Liver (tissue), 9 donors: Measurements from ENCODE around the gene FANCI. TPM values are rescaled to one million over a fixed set of nuclear protein-coding genes. Genes with fewer than 3 reads are reported as not detected.

Experiments used
- DNase-seq: peaks from one replicate; pipeline ENCODE4 v3.0.0-alpha.2; 2017; ENCODE audit warnings: low spot score
- H3K27ac ChIP-seq, 2 donors: one replicate each; pipeline ENCODE4 v1.7.0; 2013; ENCODE audit warnings: inconsistent platforms in 2 of 2, low read length in 2 of 2, control low read depth in 1 of 2, low read depth in 1 of 2, mild to moderate bottlenecking in 1 of 2
- H3K27me3 ChIP-seq, 4 donors: one replicate each; pipeline versions ENCODE4 v1.6.1 to v1.7.0; 2013; ENCODE audit warnings: low read length in 3 of 4, inconsistent platforms in 1 of 4, mild to moderate bottlenecking in 1 of 4, moderate library complexity in 1 of 4; ENCODE audit not compliant: control insufficient read depth in 4 of 4, insufficient read depth in 4 of 4
- H3K36me3 ChIP-seq, 4 donors: one replicate each; pipeline versions ENCODE4 v1.6.1 to v1.7.0; 2013; ENCODE audit warnings: low read length in 3 of 4, mild to moderate bottlenecking in 3 of 4, low read depth in 1 of 4, moderate library complexity in 1 of 4; ENCODE audit not compliant: control insufficient read depth in 4 of 4, insufficient read depth in 3 of 4
- H3K4me1 ChIP-seq, 4 donors: one replicate each; pipeline versions ENCODE4 v1.6.1 to v1.7.0; 2013; ENCODE audit warnings: low read length in 3 of 4, mild to moderate bottlenecking in 3 of 4, moderate library complexity in 1 of 4; ENCODE audit not compliant: control insufficient read depth in 4 of 4, insufficient read depth in 4 of 4
- H3K4me3 ChIP-seq, 3 donors: one replicate each; pipeline versions ENCODE4 v1.6.1 to v1.7.0; 2013; ENCODE audit warnings: low read length in 3 of 3, control low read depth in 1 of 3, low read depth in 1 of 3, mild to moderate bottlenecking in 1 of 3
- H3K9ac ChIP-seq, 2 donors: one replicate each; pipeline ENCODE4 v1.7.0; 2013; ENCODE audit warnings: low read length in 2 of 2, mild to moderate bottlenecking in 2 of 2, moderate library complexity in 2 of 2, control low read depth in 1 of 2, low read depth in 1 of 2
- H3K9me3 ChIP-seq, 4 donors: one replicate each; pipeline versions ENCODE4 v1.6.1 to v1.7.0; 2013; ENCODE audit warnings: low read length in 3 of 4; ENCODE audit not compliant: control insufficient read depth in 4 of 4
- CTCF ChIP-seq: fragments of 150-350 bp; IDR thresholded peaks from 2 replicates; pipeline ENCODE4 v1.5.1; 2017; ENCODE audit warnings: improper control_type of control experiment, low read depth, low read length; ENCODE audit not compliant: missing input control
- EGR1 ChIP-seq, 2 donors: IDR thresholded peaks; 2 replicates each; pipeline ENCODE4 v1.6.1; 2016 to 2018; ENCODE audit warnings: antibody characterized with exemption in 2 of 2, low read depth in 2 of 2
- FOXA2 ChIP-seq: IDR thresholded peaks from 2 replicates; pipeline ENCODE4 v1.6.1; 2016; ENCODE audit warnings: antibody characterized with exemption
- GABPA ChIP-seq, 2 donors: IDR thresholded peaks in 1 of 2; conservative IDR thresholded peaks in 1 of 2; 2 replicates each; pipeline ENCODE4 v1.6.1; 2016; ENCODE audit warnings: antibody characterized with exemption in 2 of 2, mild to moderate bottlenecking in 1 of 2, moderate library complexity in 1 of 2
- HNF4A ChIP-seq, 2 donors: conservative IDR thresholded peaks; 2 replicates each; pipeline ENCODE4 v1.6.1; 2016; ENCODE audit warnings: antibody characterized with exemption in 2 of 2, mild to moderate bottlenecking in 2 of 2
- HNF4G ChIP-seq: IDR thresholded peaks from 2 replicates; pipeline ENCODE4 v1.6.1; 2016; ENCODE audit warnings: antibody characterized with exemption
- JUND ChIP-seq, 2 donors: IDR thresholded peaks; 2 replicates each; pipeline ENCODE4 v1.6.1; 2016; ENCODE audit warnings: antibody characterized with exemption in 2 of 2
- MAX ChIP-seq: IDR thresholded peaks from 2 replicates; pipeline ENCODE4 v1.6.1; 2016; ENCODE audit warnings: antibody characterized with exemption
- NR2F2 ChIP-seq: IDR thresholded peaks from 2 replicates; pipeline ENCODE4 v1.6.1; 2016; ENCODE audit warnings: antibody characterized with exemption
- RAD21 ChIP-seq, 2 donors: IDR thresholded peaks; 2 replicates each; pipeline ENCODE4 v1.6.1; 2016; ENCODE audit warnings: antibody characterized with exemption in 2 of 2, mild to moderate bottlenecking in 2 of 2
- REST ChIP-seq: IDR thresholded peaks from 2 replicates; pipeline ENCODE4 v1.6.1; 2016; ENCODE audit warnings: antibody characterized with exemption, mild to moderate bottlenecking
- RXRA ChIP-seq, 2 donors: IDR thresholded peaks; 2 replicates each; pipeline ENCODE4 v1.6.1; 2017 to 2018; ENCODE audit warnings: antibody characterized with exemption in 2 of 2, mild to moderate bottlenecking in 1 of 2
- SP1 ChIP-seq: IDR thresholded peaks from 2 replicates; pipeline ENCODE4 v1.6.1; 2018; ENCODE audit warnings: antibody characterized with exemption, mild to moderate bottlenecking
- TAF1 ChIP-seq: conservative IDR thresholded peaks from 2 replicates; pipeline ENCODE4 v1.6.1; 2016; ENCODE audit warnings: antibody characterized with exemption, mild to moderate bottlenecking
- YY1 ChIP-seq: IDR thresholded peaks from 2 replicates; pipeline ENCODE4 v1.6.1; 2016; ENCODE audit warnings: antibody characterized with exemption, mild to moderate bottlenecking
- ZBTB33 ChIP-seq: IDR thresholded peaks from 2 replicates; pipeline ENCODE4 v1.6.1; 2016; ENCODE audit warnings: antibody characterized with exemption
- WGBS: extraction: QIAGEN DNeasy Blood & Tissue Kit; methylation state at CpG from one replicate; pipeline ENCODE4 v1.1.7; 2013; 5-methylcytosine and 5-hydroxymethylcytosine counted together
- polyA plus RNA-seq, 2 donors: library from polyadenylated mRNA; stranded (reverse) in 1 of 2; unstranded in 1 of 2; fragments of 200-250 nt in 1 of 2; fragments of >200 nt in 1 of 2; fragmentation: Nextera tagmentation in 1 of 2; extraction: Ambion mirVana in 1 of 2; gene quantifications; one replicate each; pipeline versions ENCODE4 v1.2.1 to v1.2.3, GENCODE V29; 2013 to 2015
- total RNA-seq, 2 donors: library from RNA; depleted of rRNA; stranded (reverse); fragments of >200 nt; gene quantifications; one replicate each; pipeline ENCODE4 v1.2.3, GENCODE V29; 2014
- TF ChIP-seq, protein P1 (sequence below): IDR thresholded peaks from 2 replicates; pipeline ENCODE4 v1.6.1; 2016; ENCODE audit warnings: antibody characterized with exemption
- donor health status: healthy.
- donor health status: healthy.
- donor health status: healthy.
- donor health status: healthy.
- donor health status: healthy.

Gene FANCI
- total and polyA plus RNA-seq, 4 donors: 1.7 to 41.9 (median 2.3) TPM

- no peak for DNase-seq
- TF ChIP-seq GABPA (IDR thresholded peaks at IDR 0.05 in 1 of 2, conservative IDR thresholded peaks at IDR 0.05 in 1 of 2) (no peak), ZBTB33 (no peak), MAX (no peak)
- TF ChIP-seq, protein P1, sequence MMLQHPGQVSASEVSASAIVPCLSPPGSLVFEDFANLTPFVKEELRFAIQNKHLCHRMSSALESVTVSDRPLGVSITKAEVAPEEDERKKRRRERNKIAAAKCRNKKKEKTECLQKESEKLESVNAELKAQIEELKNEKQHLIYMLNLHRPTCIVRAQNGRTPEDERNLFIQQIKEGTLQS: no peak
- no peaks in the 10 kb centered on the region for H3K36me3 ChIP-seq
- no peak overlapping the region for H3K27ac ChIP-seq
- WGBS: 91% methylated on average over 8 of the region's 8 CpGs
- H3K9me3 ChIP-seq: no peaks in the 10 kb centered on the region
- H3K9ac ChIP-seq: no peak overlapping the region
- no peaks in the 10 kb centered on the region for H3K4me1 ChIP-seq
- H3K27me3 ChIP-seq: no peaks in the 10 kb centered on the region
- no peak overlapping the region for H3K4me3 ChIP-seq
Measured at GRCh38 chr15:89218531-89218930, 25.2 kb upstream of the FANCI start.

DNA sequence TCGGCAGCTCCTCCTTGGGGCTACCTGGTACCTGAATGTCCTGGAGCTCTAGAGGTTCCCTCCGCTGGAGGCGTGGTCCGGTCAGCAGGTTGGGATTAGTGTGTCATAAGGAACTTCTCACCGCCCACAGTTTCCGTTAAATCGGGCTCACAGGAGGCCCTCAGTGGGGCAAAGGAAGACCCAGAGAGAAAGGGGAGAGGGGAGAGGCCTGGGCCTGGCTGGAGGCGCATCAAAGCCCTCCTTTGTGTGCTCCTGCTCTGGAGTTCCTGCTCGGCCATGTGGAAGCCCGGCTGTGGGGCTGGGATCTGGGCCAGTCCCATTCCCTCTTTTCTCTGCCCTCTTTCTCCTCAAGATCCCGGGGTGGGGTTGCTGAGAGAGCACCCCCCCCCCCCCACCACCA is 22.2 kb upstream of the FANCI start, which contains the start of gene RLBP1:
RLBP1 (minus strand) TSS at position 37 of the 400 bp plus-strand sequence. CDS start 2,604 bp downstream, outside the sequence.
- Histone ChIP-seq H3K9me3 (no peaks in the 10 kb centered on the region), H3K4me1 (no peaks in the 10 kb centered on the region), H3K27me3 (no peaks in the 10 kb centered on the region), H3K36me3 (no peaks in the 10 kb centered on the region), H3K9ac (no peak within 1 kb of the TSS), H3K4me3 (no peak within 1 kb of the TSS), H3K27ac (no peak within 1 kb of the TSS)
- WGBS: 83% methylated on average over 11 of the region's 11 CpGs
- TF ChIP-seq HNF4A (conservative IDR thresholded peaks at IDR 0.05): no peak
- TF ChIP-seq NR2F2: no peak
- TF ChIP-seq EGR1 (IDR thresholded peaks at IDR 0.05; ENCODE audit: low read depth in 2 of 2): no peak
- TF ChIP-seq YY1: no peak
- no peak for DNase-seq

DNA sequence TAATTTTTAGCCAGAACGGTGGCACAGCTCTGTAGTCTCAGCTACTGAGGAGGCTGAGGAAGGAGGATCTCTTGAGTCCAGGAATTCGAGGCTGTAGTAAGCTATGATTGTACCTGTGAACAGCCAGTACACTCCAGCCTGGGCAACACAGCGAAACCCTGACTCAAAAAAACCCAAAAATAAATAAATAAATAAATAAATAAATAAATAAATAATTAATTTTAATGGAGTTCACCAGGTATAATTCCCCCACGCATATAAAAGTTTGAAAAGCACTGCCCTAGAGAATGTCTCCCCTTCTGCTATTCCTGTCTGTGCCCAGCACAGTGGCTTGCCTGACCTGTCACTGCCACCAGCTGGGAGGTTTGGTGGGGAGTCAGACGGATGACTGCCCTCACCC is 18.2 kb upstream of the FANCI start:
- H3K27ac ChIP-seq: no peak overlapping the region
- no peaks in the 10 kb centered on the region for H3K27me3 ChIP-seq
- 94% methylated on average over 5 of the region's 5 CpGs for WGBS
- no peak overlapping the region for H3K4me3 ChIP-seq
- H3K9ac ChIP-seq: no peak overlapping the region
- no peaks in the 10 kb centered on the region for H3K36me3 ChIP-seq
- no peaks in the 10 kb centered on the region for H3K9me3 ChIP-seq
- H3K4me1 ChIP-seq: no peaks in the 10 kb centered on the region
- DNase-seq: no peak
- TF ChIP-seq GABPA (IDR thresholded peaks at IDR 0.05 in 1 of 2, conservative IDR thresholded peaks at IDR 0.05 in 1 of 2): no peak
- no peak for TF ChIP-seq RAD21 (IDR thresholded peaks at IDR 0.05)
- no peak for TF ChIP-seq MAX
- TF ChIP-seq FOXA2: no peak
- TF ChIP-seq CTCF: no peak
- TF ChIP-seq HNF4G: no peak
- TF ChIP-seq NR2F2: no peak
- no peak for TF ChIP-seq EGR1 (IDR thresholded peaks at IDR 0.05; ENCODE audit: low read depth in 2 of 2)
- TF ChIP-seq YY1: no peak
- no peak for TF ChIP-seq REST
- no peak for TF ChIP-seq HNF4A (conservative IDR thresholded peaks at IDR 0.05)
- no peak for TF ChIP-seq JUND (IDR thresholded peaks at IDR 0.05)
- TF ChIP-seq SP1: no peak
- TF ChIP-seq ZBTB33: no peak
- no peak for TF ChIP-seq RXRA (IDR thresholded peaks at IDR 0.05)
- TF ChIP-seq, protein P1: no peak
- TF ChIP-seq TAF1: no peak
